Measurements from ENCODE around the gene TMCO1. TPM values are rescaled to one million over a fixed set of nuclear protein-coding genes. Genes with fewer than 3 reads are reported as not detected.
A peak's percentile ranks its signal among the peaks of the same experiment; 100 is the strongest.
"Not testable (repeated sequence)": the region's sequence is repeated elsewhere in the genome, so short reads cannot be mapped to it uniquely, and the experiment has no call there.

TMCO1 gene
- total RNA-seq, 1 donor from 2014 or later = 53.4 TPM

DNA sequence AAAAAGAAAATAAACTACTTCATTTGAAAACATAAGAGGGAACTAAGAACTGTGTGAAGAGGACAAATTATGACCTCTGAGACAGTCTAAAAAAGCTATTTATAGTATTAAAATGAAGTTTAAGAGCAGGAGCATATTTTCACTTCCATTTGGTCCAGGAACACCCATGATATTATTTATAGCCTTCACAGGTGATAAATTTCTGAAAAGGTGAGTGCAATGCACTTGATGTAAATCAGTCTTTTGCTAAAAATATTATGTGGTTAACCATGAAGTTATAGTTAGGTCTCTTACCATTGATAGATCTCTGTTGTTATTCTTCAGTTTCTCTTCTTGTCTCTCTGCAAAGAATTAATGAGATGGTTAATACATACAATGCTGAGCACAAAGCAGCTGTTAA is 14.7 kb downstream of the TMCO1 start:
- intact Hi-C loops (cut with DNase I) = no loop called here
- no peak for DNase-seq (ENCODE audit: low spot score)

DNA sequence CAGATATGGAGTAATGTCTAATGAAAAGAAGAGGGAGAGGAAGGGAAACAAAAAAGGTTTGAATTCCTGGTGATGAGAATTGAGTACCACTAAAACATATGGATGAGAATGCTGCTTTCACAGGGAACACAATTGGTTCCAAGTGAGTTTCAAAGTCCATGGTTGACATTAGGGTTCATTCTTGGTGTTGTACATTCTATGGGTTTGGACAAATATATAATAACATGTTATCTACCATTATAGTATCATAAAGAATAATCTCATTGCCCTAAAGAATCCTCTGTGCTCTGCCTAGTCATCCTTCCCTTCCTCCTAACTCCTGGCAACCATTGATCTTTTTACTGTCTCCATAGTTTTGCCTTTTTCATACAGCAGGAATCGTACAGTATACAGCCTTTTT is 20.1 kb downstream of the TMCO1 start:
- intact Hi-C loops (cut with DNase I) = no loop called here
- no peak for DNase-seq (ENCODE audit: low spot score)

DNA sequence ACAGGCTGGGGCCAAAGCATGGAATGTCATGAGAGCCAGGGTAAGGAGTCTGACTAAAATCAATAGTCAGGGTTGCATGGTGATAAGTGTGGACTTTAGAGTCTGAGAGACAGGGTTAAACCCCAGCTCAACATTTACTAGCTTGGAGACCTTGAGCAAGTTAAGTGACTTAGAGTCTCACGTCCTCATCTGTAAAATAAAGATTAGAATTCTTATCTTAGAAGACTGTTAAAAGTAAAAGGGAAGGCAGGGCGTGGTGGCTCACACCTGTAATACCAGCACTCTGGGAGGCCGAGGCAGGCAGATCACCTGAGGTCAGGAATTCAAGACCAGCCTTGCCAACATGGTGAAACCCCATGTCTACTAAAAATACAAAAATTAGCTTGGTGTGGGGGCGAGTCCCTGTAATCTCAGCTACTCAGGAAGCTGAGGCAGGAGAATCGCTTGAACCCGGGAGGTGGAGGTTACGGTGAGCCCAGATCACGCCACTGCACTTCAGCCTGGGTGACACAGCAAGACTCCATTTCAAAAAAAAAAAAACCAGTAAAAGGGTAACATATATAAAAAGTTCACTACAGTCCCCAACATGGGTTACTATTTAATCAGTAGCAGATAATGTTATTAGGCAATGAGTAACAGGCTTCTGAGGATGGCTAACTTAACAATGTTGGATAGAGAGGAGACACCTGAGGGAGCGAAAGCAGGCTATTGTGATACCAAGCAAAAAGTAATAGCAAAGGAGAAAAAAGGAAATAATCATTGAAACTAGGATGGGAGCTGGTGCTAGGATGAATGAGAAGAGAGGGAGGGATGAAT is 20.8 kb downstream of the TMCO1 start:
- intact Hi-C loops (cut with DNase I) = no loop called here
- DNase-seq (ENCODE audit: low spot score) = no peak

DNA sequence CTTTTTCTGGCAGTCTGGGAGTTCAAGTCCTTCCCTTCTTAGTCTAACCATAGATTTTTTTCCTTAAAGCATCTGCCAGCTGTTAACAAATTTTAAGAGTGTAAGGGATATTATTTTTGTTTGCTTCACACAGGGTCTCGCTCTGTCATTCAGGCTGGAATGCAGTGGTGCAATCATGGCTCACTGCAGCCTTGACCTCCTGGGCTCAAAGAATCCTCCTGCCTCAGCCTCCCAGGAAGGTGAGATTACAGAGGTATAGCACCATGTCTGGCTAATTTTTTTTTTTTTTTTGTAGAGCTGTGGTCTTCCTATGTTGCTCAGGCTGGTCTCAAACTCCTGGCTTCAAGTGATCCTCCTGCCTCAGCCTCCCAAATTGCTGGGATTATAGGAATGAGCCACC is 23.8 kb downstream of the TMCO1 start:
- intact Hi-C loops (cut with DNase I); DNase-seq (ENCODE audit: low spot score): not testable (repeated sequence)

- no peak for DNase-seq (ENCODE audit: low spot score)
- intact Hi-C loops (cut with DNase I) = no loop called here
Observed at GRCh38 chr1:165742194-165742593, 26.5 kb downstream of the TMCO1 start.

- no peak for DNase-seq (ENCODE audit: low spot score)
- intact Hi-C loops (cut with DNase I) = no loop called here
Observed at GRCh38 chr1:165738794-165739193, 29.9 kb downstream of the TMCO1 start.

DNA sequence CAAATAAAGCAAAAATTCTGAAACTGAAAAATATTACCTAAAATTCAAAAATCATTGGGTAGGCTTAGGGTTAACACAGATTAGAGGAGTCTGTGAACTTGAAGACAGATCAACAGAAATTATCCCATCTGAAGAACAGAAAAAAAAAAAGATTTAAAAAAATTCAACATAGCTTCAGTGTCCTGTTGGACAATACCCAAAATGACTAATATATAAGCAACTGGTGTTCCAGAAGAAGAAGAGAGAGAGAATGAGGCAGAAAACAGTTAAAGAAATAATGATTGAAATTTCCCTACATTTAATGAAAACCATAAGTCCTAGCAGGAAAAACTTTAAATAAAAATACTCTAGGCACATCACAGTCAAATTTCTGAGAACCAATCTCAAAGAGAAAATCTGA is 31.5 kb downstream of the TMCO1 start:
- intact Hi-C loops (cut with DNase I) = no loop called here
- no peak for DNase-seq (ENCODE audit: low spot score)

GRCh38 chr1:165734906-165735305 is 33.8 kb downstream of the TMCO1 start:
- DNase-seq (ENCODE audit: low spot score) = no peak

DNA sequence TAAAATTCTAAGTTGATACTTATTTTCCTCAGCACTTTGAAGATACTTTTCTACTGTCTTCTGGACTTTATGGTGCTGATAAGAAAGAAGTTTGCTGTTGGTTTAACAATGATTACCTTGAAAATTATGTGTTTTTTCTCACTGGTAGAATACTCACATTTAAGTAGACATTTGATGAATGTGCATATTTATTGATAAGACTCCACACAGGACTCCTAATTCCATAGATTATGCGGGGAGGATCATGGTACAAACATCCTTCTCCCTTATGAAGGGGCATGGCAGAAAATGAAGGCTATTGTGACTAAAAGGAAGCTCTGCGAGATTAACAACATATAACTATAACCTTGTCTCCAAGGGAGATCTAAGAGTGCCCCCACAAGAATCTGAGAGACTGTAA is 41.8 kb downstream of the TMCO1 start:
- intact Hi-C loops (cut with DNase I) = no loop called here
- DNase-seq (ENCODE audit: low spot score) = no peak

More at GRCh38 chr1:165734906-165735305, 33.8 kb downstream of the TMCO1 start:
- intact Hi-C loops (cut with DNase I) = no loop called here

DNA sequence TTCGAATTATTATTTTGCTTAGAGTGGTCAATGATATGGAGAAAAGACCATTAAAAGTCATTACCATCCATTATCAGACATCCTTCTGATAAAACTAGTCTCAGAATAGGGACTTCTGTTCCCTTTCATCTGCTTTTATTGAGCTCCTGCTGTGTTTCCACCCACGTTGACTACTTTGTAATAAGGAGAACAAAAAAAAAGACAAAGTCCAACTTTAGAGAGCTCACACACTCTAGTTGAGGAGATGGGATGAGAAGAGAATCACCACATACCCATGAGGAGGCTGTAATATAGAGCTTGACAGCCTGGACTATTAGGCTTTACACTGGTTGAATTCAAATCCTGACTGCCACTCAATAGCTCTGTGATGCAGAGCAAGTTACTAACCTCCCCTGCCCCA is 42.5 kb downstream of the TMCO1 start:
- DNase-seq (ENCODE audit: low spot score) = no peak
- intact Hi-C loops (cut with DNase I) = no loop called here

DNA sequence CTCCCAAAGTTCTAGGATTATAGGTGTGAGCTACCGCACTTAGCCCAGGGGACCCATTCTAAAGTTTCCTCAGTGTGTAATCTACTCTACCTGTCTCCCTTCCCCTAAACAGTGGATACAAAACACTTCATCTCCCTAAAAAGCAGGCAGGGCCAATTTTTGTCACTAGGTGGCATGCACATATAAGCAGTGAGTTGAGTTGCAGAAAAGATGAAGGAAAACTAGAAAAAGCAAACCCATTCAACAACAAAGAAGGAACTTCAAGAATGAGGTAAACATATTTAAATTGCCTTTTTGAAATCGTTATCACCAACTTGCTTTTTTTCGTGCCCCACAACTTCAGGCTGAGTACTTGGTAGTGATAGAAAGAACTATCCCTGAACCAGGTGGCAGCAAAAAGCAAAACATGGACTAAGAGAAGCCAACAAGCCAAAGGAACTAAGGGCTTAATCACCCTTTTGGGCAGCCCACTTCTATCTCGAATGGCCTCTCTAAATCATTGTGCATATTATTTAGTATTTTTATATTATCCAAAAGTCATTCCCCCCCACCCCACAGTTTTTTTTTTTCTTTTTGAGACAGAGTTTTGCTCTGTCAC is 50.7 kb downstream of the TMCO1 start:
- DNase-seq (ENCODE audit: low spot score) = no peak

GRCh38 chr1:165716265-165717051 is 52.2 kb downstream of the TMCO1 start:
- intact Hi-C loops (cut with DNase I) = not testable (repeated sequence)

More for the DNA sequence above, 50.7 kb downstream of the TMCO1 start:
- intact Hi-C loops (cut with DNase I) = loop anchor here (2.0 kb wide), 1 partner anchor 197 kb away; no protein-coding TSS in a partner anchor

DNA sequence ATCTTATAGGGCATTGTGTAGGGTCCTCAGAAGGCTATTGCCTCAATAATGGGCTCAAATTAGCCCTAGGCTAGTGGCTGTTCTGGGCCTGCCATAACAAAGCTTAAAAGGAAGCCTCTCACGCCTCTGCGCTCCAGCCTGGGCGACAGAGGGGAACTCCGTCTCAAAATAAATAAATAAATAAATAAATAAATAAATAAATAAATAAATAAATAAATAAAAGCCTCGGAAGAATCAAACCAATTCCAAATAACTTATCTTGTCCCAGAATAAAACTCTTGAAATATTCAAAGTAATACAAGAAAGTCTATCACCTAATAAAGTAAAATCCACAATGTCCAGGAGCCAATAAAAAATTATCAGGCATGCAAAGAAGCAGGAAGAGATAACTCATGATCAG is 55.9 kb downstream of the TMCO1 start:
- DNase-seq (ENCODE audit: low spot score) = no peak
- intact Hi-C loops (cut with DNase I) = no loop called here

More at GRCh38 chr1:165716265-165717051, 52.2 kb downstream of the TMCO1 start:
- DNase-seq (ENCODE audit: low spot score) = not testable (repeated sequence)

GRCh38 chr1:165707984-165708706 is 60.5 kb downstream of the TMCO1 start:
- intact Hi-C loops (cut with DNase I) = no loop called here
- no peak for DNase-seq (ENCODE audit: low spot score)

DNA sequence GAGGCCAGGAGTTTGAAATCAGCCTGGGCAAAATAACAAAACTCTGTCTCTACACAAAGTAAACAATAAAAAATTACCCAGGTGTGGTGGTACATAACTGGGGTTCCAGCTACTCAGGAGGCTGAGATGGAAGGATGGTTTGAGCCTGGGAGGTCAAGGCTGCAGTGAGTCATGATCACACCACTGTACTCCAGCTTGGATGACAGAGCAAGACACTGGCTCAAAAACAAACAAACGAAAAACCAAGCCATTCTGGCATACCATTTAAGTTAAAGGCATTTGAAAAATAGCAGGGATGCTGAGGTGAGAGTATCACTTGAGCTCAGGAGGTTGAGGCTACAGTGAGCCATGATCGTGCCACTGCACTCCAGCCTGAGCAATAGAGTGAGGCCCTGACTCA is 65.0 kb downstream of the TMCO1 start:
- no peak for DNase-seq (ENCODE audit: low spot score)
- intact Hi-C loops (cut with DNase I) = no loop called here

- intact Hi-C loops (cut with DNase I); DNase-seq (ENCODE audit: low spot score): not testable (repeated sequence)
Observed at GRCh38 chr1:165701922-165702321, 66.7 kb downstream of the TMCO1 start.

GRCh38 chr1:165699577-165699976 is 69.1 kb downstream of the TMCO1 start:
- intact Hi-C loops (cut with DNase I) = loop anchor here (2.0 to 5.0 kb wide), 4 partner anchors 67 to 468 kb away; partner anchors contain the start of genes FAM78B and TMCO1
- DNase-seq (ENCODE audit: low spot score) = no peak

GRCh38 chr1:165698761-165699052 is 70.0 kb downstream of the TMCO1 start:
- intact Hi-C loops (cut with DNase I) = loop anchor here (2.0 to 5.0 kb wide), 4 partner anchors 66 to 469 kb away; partner anchors contain the start of genes FAM78B and TMCO1
- no peak for DNase-seq (ENCODE audit: low spot score)

GRCh38 chr1:165697881-165698760 is 70.5 kb downstream of the TMCO1 start, which contains the start of gene ALDH9A1:
ALDH9A1 (minus strand) TSS chr1:165698562; CDS start chr1:165698558, 4 bp downstream.
- intact Hi-C loops (cut with DNase I) = loop anchor here (2.0 to 5.0 kb wide), 4 partner anchors 65 to 469 kb away; partner anchors contain the start of genes FAM78B and TMCO1
- peak; percentile 96 for DNase-seq (ENCODE audit: low spot score)
